ENCODE measurements around the gene ATP8B4.
"Not testable (repeated sequence)": the region's sequence is repeated elsewhere in the genome, so short reads cannot be mapped to it uniquely, and the experiment has no call there.

Gene ATP8B4

GRCh38 chr15:50109076-50109987, 9.7 kb downstream of the ATP8B4 start:
- DNase-seq (ENCODE audit: low read depth), result no peak

DNA sequence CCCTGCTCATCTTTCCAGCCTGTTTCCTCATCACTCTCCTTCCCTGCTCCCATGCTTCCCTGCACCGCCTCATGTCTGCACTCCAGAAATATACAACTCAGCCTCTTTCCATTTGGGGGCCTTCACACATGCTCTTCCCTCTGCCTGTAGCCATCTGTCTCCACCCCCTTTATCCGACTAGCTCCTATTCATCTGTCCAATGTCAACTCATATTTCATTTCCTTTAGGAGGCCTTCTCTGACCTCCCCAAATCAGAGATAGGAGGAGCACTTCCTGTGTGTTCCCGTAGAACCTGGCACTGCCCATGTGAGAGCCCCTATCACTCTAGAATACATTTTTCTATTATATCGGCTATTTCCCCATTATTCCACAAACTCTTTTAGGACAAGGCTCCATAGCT, 10.6 kb downstream of the ATP8B4 start:
- DNase-seq (ENCODE audit: low read depth), result no peak

- no peak for DNase-seq (ENCODE audit: low read depth)
Observed at GRCh38 chr15:50107591-50108408, 11.2 kb downstream of the ATP8B4 start.

- DNase-seq (ENCODE audit: low read depth), result no peak
Observed at GRCh38 chr15:50107157-50107556, 11.9 kb downstream of the ATP8B4 start.

DNA sequence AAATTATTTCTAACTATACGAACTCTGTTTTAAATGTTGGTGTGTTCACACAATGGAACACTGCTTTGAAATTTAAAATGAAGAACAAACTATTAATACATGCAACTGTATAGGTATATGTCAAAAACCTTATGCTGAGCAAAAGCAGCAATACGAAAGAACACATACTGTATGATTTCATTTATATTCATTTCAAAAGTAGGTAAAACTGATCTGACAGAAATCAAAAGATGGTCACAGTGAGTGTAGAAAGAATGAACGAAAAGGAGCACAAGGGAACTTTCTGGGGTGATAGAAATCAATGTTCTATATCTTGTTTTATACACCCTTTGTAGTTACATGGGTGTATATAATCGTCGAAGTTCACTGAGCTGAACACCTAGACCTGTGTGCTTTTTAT, 12.6 kb downstream of the ATP8B4 start:
- no peak for DNase-seq (ENCODE audit: low read depth)

- no peak for DNase-seq (ENCODE audit: low read depth)
Observed at GRCh38 chr15:50100486-50100885, 18.5 kb downstream of the ATP8B4 start.

GRCh38 chr15:50098545-50098944, 20.5 kb downstream of the ATP8B4 start:
- no peak for DNase-seq (ENCODE audit: low read depth)

DNA sequence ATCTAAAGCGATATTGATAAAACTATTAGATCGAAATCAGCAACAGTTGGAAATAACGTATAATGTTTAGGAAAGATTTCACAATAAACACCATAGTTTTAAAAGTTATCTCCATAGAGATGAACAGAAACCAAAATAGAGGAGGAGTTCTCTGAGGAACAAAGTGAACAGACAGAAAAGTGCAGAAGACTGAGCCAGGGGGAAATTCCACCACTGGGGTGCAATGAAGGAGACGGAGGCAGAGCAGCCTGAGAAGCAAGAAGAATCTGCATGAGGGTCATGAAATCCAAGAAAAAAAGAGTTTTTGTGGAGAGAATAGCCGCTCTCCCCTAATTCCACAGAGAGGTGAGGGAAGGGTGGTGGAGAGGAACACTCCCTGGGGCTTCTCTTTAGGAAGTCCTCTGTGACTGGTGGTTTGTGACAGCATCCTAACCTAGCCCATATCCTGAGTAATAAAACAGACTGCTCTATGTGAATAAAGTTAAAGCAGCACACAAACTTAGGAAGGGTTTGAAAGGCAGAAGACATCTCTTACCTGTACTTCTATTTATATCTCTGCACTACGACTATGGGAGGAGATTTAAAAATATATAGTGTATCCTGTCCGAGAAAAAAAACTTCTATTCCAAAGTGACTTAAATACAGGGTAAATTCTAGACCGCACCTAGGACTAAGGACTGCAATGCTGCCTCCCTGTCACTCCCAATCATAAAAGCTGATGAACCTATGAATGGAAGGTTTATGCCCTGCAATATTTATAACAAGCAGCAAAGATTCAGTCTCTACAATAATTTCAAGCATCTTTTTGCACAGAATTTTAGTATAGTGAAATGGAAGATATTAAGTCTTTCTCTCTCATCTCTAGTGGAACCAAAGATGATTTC, 22.9 kb downstream of the ATP8B4 start:
- DNase-seq (ENCODE audit: low read depth), result no peak

GRCh38 chr15:50089386-50089785, 29.6 kb downstream of the ATP8B4 start:
- not testable (repeated sequence) for DNase-seq (ENCODE audit: low read depth)

DNA sequence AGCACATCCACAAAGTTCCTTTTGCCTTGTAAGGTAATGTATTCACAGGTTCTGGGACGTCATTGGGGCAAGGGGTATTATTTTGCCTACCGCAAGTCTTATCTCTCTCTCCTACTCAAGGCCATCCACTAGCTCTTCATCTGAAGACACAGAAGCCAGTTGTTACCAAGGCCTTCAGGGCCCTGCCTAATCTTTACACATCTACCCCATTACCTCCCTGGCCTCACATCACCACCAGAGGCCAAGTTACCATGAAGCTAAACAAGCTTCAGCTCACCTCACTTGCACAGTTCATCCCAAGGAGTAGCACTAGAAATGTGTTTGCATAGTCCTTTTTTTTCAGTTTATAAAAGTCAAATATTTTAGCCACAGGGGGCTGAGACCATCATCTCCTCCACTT, 34.1 kb downstream of the ATP8B4 start:
- DNase-seq (ENCODE audit: low read depth), result no peak

- DNase-seq (ENCODE audit: low read depth), result no peak
Observed at GRCh38 chr15:50083424-50084025, 35.5 kb downstream of the ATP8B4 start.

GRCh38 chr15:50082066-50082465, 37.0 kb downstream of the ATP8B4 start:
- DNase-seq (ENCODE audit: low read depth), result no peak

DNA sequence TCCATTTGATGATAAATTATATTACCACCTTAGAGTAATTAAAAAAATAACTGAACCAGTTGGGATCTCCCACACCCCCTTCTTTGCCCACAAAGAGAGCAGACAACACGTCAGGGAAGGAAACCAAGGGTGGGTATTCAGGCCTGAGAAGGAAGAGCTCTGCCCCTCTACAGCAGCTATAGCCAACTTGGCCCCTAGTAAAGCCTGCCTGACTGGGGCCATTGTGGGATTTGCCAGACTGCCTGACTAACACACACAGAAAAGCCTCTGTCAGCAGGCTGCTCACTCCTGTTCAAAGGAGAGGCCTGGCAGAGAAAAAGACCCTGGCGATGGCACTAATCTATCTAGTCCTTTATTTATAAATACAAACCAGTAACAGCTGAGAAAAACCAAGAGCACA, 41.4 kb downstream of the ATP8B4 start:
- no peak for DNase-seq (ENCODE audit: low read depth)

GRCh38 chr15:50077176-50077575, 41.9 kb downstream of the ATP8B4 start:
- no peak for DNase-seq (ENCODE audit: low read depth)

GRCh38 chr15:50075319-50075718, 43.7 kb downstream of the ATP8B4 start:
- no peak for DNase-seq (ENCODE audit: low read depth)

DNA sequence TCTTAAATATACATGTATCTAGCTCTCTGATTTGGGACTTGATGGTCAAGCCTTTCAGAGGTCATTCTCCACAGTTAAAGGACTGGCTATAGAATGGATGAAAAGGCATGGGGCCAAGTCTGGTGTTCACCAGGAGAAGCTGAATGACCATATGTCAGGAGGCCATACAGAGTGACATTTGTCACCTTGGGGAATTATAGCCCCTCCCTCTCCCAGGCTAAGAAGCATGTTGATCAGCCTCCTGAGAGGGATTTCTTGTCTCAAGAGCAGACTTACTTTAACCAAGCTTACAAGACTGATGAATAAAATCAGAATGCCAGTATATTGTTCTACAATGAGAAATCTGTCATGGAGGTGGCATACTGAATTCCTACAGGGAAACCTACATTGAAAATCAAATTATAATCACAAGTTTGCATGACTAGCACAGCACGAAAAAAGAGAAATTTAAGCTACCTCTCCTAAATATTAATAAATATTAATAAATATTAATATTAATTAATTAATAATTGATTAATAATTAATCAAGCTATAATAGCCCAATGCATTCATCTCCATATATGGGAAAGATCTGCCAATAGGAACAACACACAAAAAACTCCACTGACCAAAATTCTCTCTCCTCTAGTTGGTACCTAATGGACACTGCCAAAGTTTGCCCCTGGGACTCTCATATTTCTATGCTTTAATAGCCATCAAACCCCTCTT, 47.3 kb downstream of the ATP8B4 start:
- no peak for DNase-seq (ENCODE audit: low read depth)

DNA sequence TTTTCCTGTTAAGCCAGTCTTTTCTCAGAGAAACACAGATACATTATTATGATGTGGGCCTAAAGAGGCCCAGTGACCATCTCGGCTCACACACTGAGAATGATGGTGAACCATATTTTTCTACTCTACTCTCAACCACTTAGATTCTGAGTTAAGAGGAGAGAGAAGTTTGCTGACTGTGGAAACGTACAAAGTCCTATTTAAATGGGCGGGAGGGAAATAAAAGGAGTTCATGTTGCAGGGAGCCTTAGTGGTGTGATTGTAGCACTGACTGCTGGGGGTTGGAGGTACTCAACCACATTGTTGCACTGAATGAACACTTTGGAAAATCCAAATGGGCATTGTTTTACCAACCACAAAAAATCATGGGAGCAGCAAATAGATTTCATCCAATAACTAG, 51.0 kb downstream of the ATP8B4 start:
- no peak for DNase-seq (ENCODE audit: low read depth)

DNA sequence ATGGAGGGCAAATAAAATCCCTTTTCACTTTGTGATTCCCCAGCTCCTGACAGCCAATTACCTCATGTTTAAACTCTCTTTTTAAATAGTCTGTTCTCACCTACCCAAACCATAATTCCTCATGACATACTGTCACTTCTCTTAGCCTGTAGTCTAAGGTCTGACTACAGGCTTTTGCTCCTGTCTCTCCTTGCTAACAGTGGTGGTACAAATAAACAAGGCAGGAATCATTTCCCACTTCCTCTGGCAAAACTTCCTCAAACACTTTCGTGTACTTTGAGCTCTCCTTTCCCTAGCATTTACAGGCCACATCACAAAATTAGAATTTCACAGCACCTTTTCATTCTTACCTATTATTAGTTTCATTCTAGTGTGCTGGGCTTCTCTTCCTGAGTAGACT, 51.8 kb downstream of the ATP8B4 start:
- no peak for DNase-seq (ENCODE audit: low read depth)

- DNase-seq (ENCODE audit: low read depth), result no peak
Observed at GRCh38 chr15:50066666-50067065, 52.4 kb downstream of the ATP8B4 start.

GRCh38 chr15:50066202-50066601, 52.8 kb downstream of the ATP8B4 start:
- no peak for DNase-seq (ENCODE audit: low read depth)

- DNase-seq (ENCODE audit: low read depth), result no peak
Observed at GRCh38 chr15:50065279-50065678, 53.8 kb downstream of the ATP8B4 start.
